ENCODE data around the gene DGKE. TPM values are rescaled to one million over a fixed set of nuclear protein-coding genes. Genes with fewer than 3 reads are reported as not detected.

Gene DGKE
- total and polyA plus RNA-seq, 2 of the 13 experiments (the other 11 are each of a cell fraction or from before 2014, with no cell fraction given): 3.2 to 5.3 TPM

DNA sequence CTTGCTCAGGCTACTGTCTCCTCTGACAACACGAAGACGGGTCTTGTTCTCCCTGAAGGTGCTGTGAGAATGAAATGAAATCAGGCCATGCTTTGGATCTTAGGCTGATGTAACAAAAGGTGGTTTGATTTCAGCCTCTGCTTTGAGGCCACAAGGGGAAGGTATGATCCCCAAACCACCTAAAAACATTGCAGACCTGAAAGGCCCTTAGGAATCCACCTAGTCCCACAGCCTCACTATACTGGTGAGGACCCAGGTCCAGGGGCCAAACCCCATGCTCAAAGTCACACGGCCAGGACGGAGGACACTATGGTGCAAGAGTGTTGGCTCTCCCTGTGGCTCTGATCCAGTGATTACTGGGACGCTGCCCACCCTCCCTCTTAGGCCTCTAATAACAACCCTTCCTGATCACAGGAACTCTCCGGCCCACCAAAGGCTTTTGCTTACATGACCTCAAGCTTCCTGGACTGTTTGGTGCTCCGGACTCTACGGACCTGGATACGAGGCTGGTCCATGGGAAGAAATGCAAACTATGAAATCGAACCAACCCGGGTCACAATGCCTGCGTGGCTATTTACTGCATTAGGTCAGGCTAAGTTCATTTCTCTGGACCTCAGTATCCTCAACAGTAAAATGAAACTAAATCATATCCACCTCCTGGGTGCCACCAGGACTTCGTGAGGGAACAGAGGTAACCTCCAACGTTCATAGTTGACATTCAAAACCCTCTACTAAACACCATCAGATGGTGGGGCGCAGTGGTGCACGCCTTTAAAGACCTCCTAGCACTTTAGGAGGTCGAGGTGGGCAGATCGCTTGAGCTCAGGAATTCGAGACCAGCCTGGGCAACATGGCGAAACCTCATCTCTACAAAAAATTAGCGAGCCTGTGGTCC, 78.4 kb downstream of the DGKE start (continued):
- no peak for TF ChIP-seq RBFOX2 (IDR thresholded peaks at IDR 0.05; ENCODE audit: low read depth, low read length)
- TF ChIP-seq, protein P1, sequence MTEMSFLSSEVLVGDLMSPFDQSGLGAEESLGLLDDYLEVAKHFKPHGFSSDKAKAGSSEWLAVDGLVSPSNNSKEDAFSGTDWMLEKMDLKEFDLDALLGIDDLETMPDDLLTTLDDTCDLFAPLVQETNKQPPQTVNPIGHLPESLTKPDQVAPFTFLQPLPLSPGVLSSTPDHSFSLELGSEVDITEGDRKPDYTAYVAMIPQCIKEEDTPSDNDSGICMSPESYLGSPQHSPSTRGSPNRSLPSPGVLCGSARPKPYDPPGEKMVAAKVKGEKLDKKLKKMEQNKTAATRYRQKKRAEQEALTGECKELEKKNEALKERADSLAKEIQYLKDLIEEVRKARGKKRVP (CRISPR knock-in tag; IDR thresholded peaks at IDR 0.05): peak in 1 of 2 experiments; percentile 65; a peak in 2 of 4 replicates
- TF ChIP-seq JUNB (CRISPR knock-in tag; IDR thresholded peaks at IDR 0.05; ENCODE audit: borderline replicate concordance): no peak
- no peak for TF ChIP-seq ZNF562 (CRISPR knock-in tag; IDR thresholded peaks at IDR 0.05; ENCODE audit: borderline replicate concordance)
- TF ChIP-seq IKZF1 (IDR thresholded peaks at IDR 0.05): no peak
- no peak for TF ChIP-seq CREM (IDR thresholded peaks at IDR 0.05)
- TF ChIP-seq CREM (CRISPR knock-in tag; IDR thresholded peaks at IDR 0.05): no peak
- TF ChIP-seq, protein P2, sequence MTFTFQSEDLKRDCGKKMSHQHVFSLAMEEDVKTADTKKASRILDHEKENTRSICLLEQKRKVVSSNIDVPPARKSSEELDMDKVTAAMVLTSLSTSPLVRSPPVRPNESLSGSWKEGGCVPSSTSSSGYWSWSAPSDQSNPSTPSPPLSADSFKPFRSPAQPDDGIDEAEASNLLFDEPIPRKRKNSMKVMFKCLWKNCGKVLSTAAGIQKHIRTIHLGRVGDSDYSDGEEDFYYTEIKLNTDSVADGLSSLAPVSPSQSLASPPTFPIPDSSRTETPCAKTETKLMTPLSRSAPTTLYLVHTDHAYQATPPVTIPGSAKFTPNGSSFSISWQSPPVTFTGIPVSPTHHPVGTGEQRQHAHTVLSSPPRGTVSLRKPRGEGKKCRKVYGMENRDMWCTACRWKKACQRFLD (CRISPR knock-in tag; IDR thresholded peaks at IDR 0.05; ENCODE audit: borderline replicate concordance): no peak
- TF ChIP-seq RFX3 (CRISPR knock-in tag; IDR thresholded peaks at IDR 0.05): no peak
- no peak for TF ChIP-seq HNRNPUL1 (IDR thresholded peaks at IDR 0.05; ENCODE audit: low read depth, low read length)
- no peak for TF ChIP-seq ZNF749 (CRISPR knock-in tag; IDR thresholded peaks at IDR 0.05; ENCODE audit: borderline replicate concordance)
- TF ChIP-seq, protein P3, sequence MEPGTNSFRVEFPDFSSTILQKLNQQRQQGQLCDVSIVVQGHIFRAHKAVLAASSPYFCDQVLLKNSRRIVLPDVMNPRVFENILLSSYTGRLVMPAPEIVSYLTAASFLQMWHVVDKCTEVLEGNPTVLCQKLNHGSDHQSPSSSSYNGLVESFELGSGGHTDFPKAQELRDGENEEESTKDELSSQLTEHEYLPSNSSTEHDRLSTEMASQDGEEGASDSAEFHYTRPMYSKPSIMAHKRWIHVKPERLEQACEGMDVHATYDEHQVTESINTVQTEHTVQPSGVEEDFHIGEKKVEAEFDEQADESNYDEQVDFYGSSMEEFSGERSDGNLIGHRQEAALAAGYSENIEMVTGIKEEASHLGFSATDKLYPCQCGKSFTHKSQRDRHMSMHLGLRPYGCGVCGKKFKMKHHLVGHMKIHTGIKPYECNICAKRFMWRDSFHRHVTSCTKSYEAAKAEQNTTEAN (CRISPR knock-in tag; conservative IDR thresholded peaks at IDR 0.05): peak; percentile 28; the same call in 1 of the 2 replicates
- TF ChIP-seq ETV6 (CRISPR knock-in tag; conservative IDR thresholded peaks at IDR 0.05): no peak
- no peak for TF ChIP-seq ZNF550 (CRISPR knock-in tag; IDR thresholded peaks at IDR 0.05; ENCODE audit: borderline replicate concordance)
- no peak for TF ChIP-seq ZNF44 (CRISPR knock-in tag; IDR thresholded peaks at IDR 0.05)
- no peak for TF ChIP-seq NFKB2 (CRISPR knock-in tag; IDR thresholded peaks at IDR 0.05; ENCODE audit: borderline replicate concordance)
- 0 out of 2 replicates have a peak, but pooled peaks have one; percentile 47 for TF ChIP-seq NKX3-1 (CRISPR knock-in tag; IDR thresholded peaks at IDR 0.05)
- TF ChIP-seq CHD4 (IDR thresholded peaks at IDR 0.05; ENCODE audit: borderline replicate concordance, low read length): no peak
- TF ChIP-seq SOX6 (IDR thresholded peaks at IDR 0.05): no peak
- no peak for TF ChIP-seq SOX6 (CRISPR knock-in tag; IDR thresholded peaks at IDR 0.05)
- TF ChIP-seq, protein P4, sequence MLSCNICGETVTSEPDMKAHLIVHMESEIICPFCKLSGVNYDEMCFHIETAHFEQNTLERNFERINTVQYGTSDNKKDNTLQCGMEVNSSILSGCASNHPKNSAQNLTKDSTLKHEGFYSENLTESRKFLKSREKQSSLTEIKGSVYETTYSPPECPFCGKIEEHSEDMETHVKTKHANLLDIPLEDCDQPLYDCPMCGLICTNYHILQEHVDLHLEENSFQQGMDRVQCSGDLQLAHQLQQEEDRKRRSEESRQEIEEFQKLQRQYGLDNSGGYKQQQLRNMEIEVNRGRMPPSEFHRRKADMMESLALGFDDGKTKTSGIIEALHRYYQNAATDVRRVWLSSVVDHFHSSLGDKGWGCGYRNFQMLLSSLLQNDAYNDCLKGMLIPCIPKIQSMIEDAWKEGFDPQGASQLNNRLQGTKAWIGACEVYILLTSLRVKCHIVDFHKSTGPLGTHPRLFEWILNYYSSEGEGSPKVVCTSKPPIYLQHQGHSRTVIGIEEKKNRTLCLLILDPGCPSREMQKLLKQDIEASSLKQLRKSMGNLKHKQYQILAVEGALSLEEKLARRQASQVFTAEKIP (CRISPR knock-in tag; IDR thresholded peaks at IDR 0.05; ENCODE audit: borderline replicate concordance): no peak
- TF ChIP-seq, protein P5, sequence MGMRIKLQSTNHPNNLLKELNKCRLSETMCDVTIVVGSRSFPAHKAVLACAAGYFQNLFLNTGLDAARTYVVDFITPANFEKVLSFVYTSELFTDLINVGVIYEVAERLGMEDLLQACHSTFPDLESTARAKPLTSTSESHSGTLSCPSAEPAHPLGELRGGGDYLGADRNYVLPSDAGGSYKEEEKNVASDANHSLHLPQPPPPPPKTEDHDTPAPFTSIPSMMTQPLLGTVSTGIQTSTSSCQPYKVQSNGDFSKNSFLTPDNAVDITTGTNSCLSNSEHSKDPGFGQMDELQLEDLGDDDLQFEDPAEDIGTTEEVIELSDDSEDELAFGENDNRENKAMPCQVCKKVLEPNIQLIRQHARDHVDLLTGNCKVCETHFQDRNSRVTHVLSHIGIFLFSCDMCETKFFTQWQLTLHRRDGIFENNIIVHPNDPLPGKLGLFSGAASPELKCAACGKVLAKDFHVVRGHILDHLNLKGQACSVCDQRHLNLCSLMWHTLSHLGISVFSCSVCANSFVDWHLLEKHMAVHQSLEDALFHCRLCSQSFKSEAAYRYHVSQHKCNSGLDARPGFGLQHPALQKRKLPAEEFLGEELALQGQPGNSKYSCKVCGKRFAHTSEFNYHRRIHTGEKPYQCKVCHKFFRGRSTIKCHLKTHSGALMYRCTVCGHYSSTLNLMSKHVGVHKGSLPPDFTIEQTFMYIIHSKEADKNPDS (CRISPR knock-in tag; IDR thresholded peaks at IDR 0.05): peak; percentile 43; the same call in 1 of the 2 replicates

All from HepG2 (cell line).